Right lobe of liver (tissue), 6 donors: ENCODE measurements around the gene COPRS. TPM values are rescaled to one million over a fixed set of nuclear protein-coding genes. Genes with fewer than 3 reads are reported as not detected.
"Not testable (repeated sequence)": the region's sequence is repeated elsewhere in the genome, so short reads cannot be mapped to it uniquely, and the experiment has no call there.

Experiments
- ATAC-seq, 4 donors: fragments of 200-7000 bp; cut with Tn5 transposase; one replicate each; pipeline ENCODE4 v1.9.1; 2020; ENCODE audit warnings: mild to moderate bottlenecking in 4 of 4, moderate library complexity in 4 of 4
- DNase-seq, 3 donors: peaks; one replicate each; pipeline ENCODE4 v3.0.0-alpha.2; 2020
- H3K27ac ChIP-seq, 3 donors: fragments of 200-600 bp; one replicate each; pipeline ENCODE4 v1.8.0; 2022
- H3K27me3 ChIP-seq, 2 donors: fragments of 200-600 bp; one replicate each; pipeline ENCODE4 v1.8.0; 2022
- H3K36me3 ChIP-seq, 4 donors: fragments of 200-600 bp; sonication (generic) in 1 of 4; one replicate each; pipeline versions ENCODE4 v1.5.1 to v1.8.0; 2017 to 2022; ENCODE audit warnings: control low read depth in 1 of 4
- H3K4me1 ChIP-seq, 4 donors: fragments of 200-600 bp; sonication (generic) in 1 of 4; one replicate each; pipeline versions ENCODE4 v1.5.1 to v1.8.0; 2017 to 2022; ENCODE audit warnings: control low read depth in 1 of 4
- H3K4me3 ChIP-seq, 3 donors: fragments of 200-600 bp; one replicate each; pipeline ENCODE4 v1.8.0; 2022
- H3K9me3 ChIP-seq, 4 donors: fragments of 200-600 bp; sonication (generic) in 1 of 4; one replicate each; pipeline versions ENCODE4 v1.5.1 to v1.8.0; 2017 to 2022; ENCODE audit warnings: control low read depth in 1 of 4
- CTCF ChIP-seq, 4 donors: fragments of 200-600 bp in 3 of 4; fragments of 450-650 bp in 1 of 4; IDR thresholded peaks; one replicate each; pipeline versions ENCODE4 v1.5.1 to v1.8.0; 2016 to 2022; ENCODE audit warnings: antibody characterized with exemption in 4 of 4, mild to moderate bottlenecking in 2 of 4
- POLR2A ChIP-seq: fragments of 450-650 bp; IDR thresholded peaks from one replicate; pipeline ENCODE4 v1.6.1; 2017; ENCODE audit warnings: antibody characterized with exemption, mild to moderate bottlenecking
- WGBS: methylation state at CpG from one replicate; pipeline ENCODE4 v1.1.6; 2018; ENCODE audit warnings: low coverage, low lambda C conversion rate; ENCODE audit not compliant: insufficient coverage; ENCODE audit errors: missing lambda C conversion rate; 5-methylcytosine and 5-hydroxymethylcytosine counted together
- intact Hi-C, 2 donors: fragments of 100-400 bp; cut with DNase I; formaldehyde crosslinking; loops; one replicate each; pipeline versions ENCODE4 v1.11.2 to v1.14.1; 2022
- total RNA-seq, 6 experiments: library from RNA; depleted of rRNA in 2 of 6; stranded (reverse); fragments of >200 nt in 2 of 6; fragmentation: NEBNext Ultra II Directional in 3 of 6; extraction: Animal tissue kit (Norgen Biotek cat#: 25700) in 3 of 6; gene quantifications; one replicate each; pipeline versions ENCODE4 v1.1.0 to v1.2.4, GENCODE V29; 2016 to 2023
- donor health status: DM: no; HTN: yes; CAD: no.
- donor health status: DM: no; HTN: no; CAD: no.
- donor health status: DM: no; HTN: no; CAD: no.
- donor health status: DM: no; HTN: yes; CAD: no.
- donor health status: DM: no; HTN: yes; CAD: no.

COPRS gene
- total RNA-seq, 6 experiments from 2014 or later, result 17.1 to 49.4 (median 24.0) TPM

GRCh38 chr17:31820691-31821435 is 38.2 kb downstream of the COPRS start:
- Histone ChIP-seq H3K9me3 (no peaks in the 10 kb centered on the region), H3K27me3 (no peaks in the 10 kb centered on the region), H3K4me3 (no peak overlapping the region), H3K36me3 (no peaks in the 10 kb centered on the region), H3K4me1 (no peaks in the 10 kb centered on the region), H3K27ac (no peak overlapping the region)
- no peak for ATAC-seq
- DNase-seq, result no peak
- intact Hi-C loops, result no loop called here
- 84% methylated on average over 5 of the region's 5 CpGs for WGBS
- TF ChIP-seq CTCF (IDR thresholded peaks at IDR 0.05), result no peak
- no peak for TF ChIP-seq POLR2A

- ATAC-seq, result no peak
- Histone ChIP-seq H3K27me3 (no peaks in the 10 kb centered on the region), H3K4me1 (no peaks in the 10 kb centered on the region), H3K4me3 (no peak overlapping the region), H3K36me3 (no peaks in the 10 kb centered on the region), H3K27ac (no peak overlapping the region), H3K9me3 (no peaks in the 10 kb centered on the region)
- DNase-seq, result no peak
- intact Hi-C loops, result loop anchor here in 1 of 2 donors (10.0 kb wide), 1 partner anchor 245 kb away; no protein-coding TSS in a partner anchor
- no peak for TF ChIP-seq POLR2A
- WGBS, result 93% methylated on average over 2 of the region's 5 CpGs
Measured at GRCh38 chr17:31819578-31819977, 39.5 kb downstream of the COPRS start.

DNA sequence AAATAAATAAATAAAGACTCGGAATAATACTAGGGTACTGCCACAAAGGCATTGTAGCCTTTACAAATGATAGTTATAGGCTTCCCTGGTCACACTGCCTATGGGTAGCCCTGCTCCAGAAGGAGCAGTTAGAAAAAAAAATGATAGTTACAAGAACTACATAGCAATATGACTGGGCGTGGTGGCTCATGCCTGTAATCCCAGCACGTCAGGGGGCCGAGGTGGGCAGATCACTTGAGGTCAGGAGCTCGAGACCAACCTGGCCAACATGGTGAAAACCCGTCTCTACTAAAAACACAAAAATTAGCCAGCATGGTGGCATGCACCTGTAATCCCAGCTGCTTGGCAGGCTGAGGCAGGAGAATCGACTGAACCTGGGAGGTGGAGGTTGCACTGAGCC is 40.2 kb downstream of the COPRS start:
- intact Hi-C loops, result loop anchor here in 1 of 2 donors (10.0 kb wide), 1 partner anchor 244 kb away; no protein-coding TSS in a partner anchor
- H3K4me1 ChIP-seq, H3K27me3 ChIP-seq, ATAC-seq, H3K27ac ChIP-seq, H3K36me3 ChIP-seq, H3K4me3 ChIP-seq, H3K9me3 ChIP-seq, DNase-seq: not testable (repeated sequence)
- WGBS, result 87% methylated on average over 6 of the region's 7 CpGs

GRCh38 chr17:31815212-31815730 is 43.8 kb downstream of the COPRS start:
- H3K9me3 ChIP-seq, result no peaks in the 10 kb centered on the region
- no peak overlapping the region for H3K4me3 ChIP-seq
- intact Hi-C loops, result loop anchor here in 1 of 2 donors (10.0 kb wide), 1 partner anchor 240 kb away; no protein-coding TSS in a partner anchor
- H3K27me3 ChIP-seq, result no peaks in the 10 kb centered on the region
- DNase-seq (no peak), ATAC-seq (no peak)
- 80% methylated on average over 4 of the region's 5 CpGs for WGBS
- H3K4me1 ChIP-seq, result no peaks in the 10 kb centered on the region
- H3K36me3 ChIP-seq, result no peaks in the 10 kb centered on the region
- TF ChIP-seq CTCF (IDR thresholded peaks at IDR 0.05), result no peak
- no peak for TF ChIP-seq POLR2A
- H3K27ac ChIP-seq, result no peak overlapping the region

DNA sequence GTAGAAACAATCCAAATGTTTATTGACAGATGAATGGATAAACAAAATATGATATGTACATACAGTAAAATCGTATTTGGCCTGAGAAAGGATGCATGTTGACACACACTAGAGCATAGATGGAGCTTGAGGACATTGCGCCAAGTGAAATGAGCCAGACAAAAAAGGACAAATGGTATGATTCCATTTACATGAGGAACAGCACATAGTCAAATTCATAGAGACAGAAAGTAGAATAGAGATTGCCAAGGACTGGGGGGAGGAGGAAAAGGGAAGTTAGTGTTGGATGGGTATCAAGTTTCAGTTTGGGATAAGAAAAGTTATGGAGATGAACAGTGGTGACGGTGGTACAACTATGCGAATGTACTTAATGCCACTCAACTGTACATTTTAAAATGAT is 47.9 kb downstream of the COPRS start:
- intact Hi-C loops, result loop anchor here in 1 of 2 donors (10.0 kb wide), 1 partner anchor 236 kb away; no protein-coding TSS in a partner anchor
- H3K4me3 ChIP-seq, result no peak overlapping the region
- no peaks in the 10 kb centered on the region for H3K9me3 ChIP-seq
- H3K27ac ChIP-seq, result no peak overlapping the region
- ATAC-seq, result peak in 2 of 4 donors; percentile 41 to 42
- H3K36me3 ChIP-seq, result no peaks in the 10 kb centered on the region
- 41% methylated on average over 4 of the region's 4 CpGs for WGBS
- DNase-seq, result no peak
- peaks cover 0 to 22% (median 7%) of the 10 kb centered on the region in 4 donors for H3K4me1 ChIP-seq
- no peaks in the 10 kb centered on the region for H3K27me3 ChIP-seq
- TF ChIP-seq POLR2A (no peak), CTCF (IDR thresholded peaks at IDR 0.05) (no peak)

DNA sequence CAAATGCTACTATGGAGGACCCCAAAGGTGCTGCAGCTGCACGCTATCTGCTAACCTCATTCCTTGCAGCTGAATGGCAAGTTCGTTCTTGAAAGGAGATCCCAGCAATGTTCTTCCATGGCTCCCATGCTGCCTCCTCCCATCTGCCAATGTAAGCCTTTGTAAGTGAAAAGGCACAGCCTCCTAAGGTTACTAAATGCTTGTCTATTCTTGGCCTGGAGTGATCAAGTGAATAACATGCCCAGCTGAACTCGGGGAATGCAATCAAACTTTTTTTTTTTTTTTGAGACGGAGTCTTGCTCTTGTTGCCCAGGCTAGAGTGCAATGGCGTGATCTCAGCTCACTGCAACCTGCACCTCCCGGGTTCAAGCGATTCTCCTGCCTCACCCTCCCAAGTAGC is 49.2 kb downstream of the COPRS start:
- H3K4me1 ChIP-seq, result peaks cover 0 to 29% (median 10%) of the 10 kb centered on the region in 4 donors
- intact Hi-C loops, result loop anchor here in 1 of 2 donors (10.0 kb wide), 1 partner anchor 235 kb away; no protein-coding TSS in a partner anchor
- not testable (repeated sequence) for DNase-seq

More for the DNA sequence above, 49.2 kb downstream of the COPRS start:
- no CpG with 5 or more reads among the region's 7 CpGs for WGBS
- not testable (repeated sequence) for H3K27me3 ChIP-seq, H3K9me3 ChIP-seq, ATAC-seq, H3K4me3 ChIP-seq, H3K27ac ChIP-seq, H3K36me3 ChIP-seq
